H1 (cell line): ENCODE measurements around the gene EYA2.

ENCODE experiments used
- BRCA1 ChIP-seq: IDR thresholded peaks from 2 replicates; pipeline ENCODE4 v1.6.1; 2012; ENCODE audit warnings: low read depth, low read length, improper control_type of control experiment
- CEBPB ChIP-seq: IDR thresholded peaks from 2 replicates; pipeline ENCODE4 v1.6.1; 2012; ENCODE audit warnings: low read depth, low read length
- CTCF ChIP-seq, 3 experiments: IDR thresholded peaks; 1 replicate in 2 of 3; 2 replicates in 1 of 3; pipeline versions ENCODE4 v1.5.1 to v1.6.1; 2011; ENCODE audit warnings: low read length in 3 of 3, mild to moderate bottlenecking in 3 of 3, inconsistent platforms in 2 of 3, low read depth in 1 of 3, moderate library complexity in 1 of 3; ENCODE audit not compliant: insufficient read depth in 1 of 3; ENCODE audit errors: control extremely low read depth in 1 of 3
- EP300 ChIP-seq, 2 experiments: IDR thresholded peaks; 1 replicate in 1 of 2; 2 replicates in 1 of 2; pipeline ENCODE4 v1.6.1; 2011 to 2012; ENCODE audit warnings: low read depth in 2 of 2, low read length in 2 of 2, mild to moderate bottlenecking in 2 of 2, borderline replicate concordance in 1 of 2, inconsistent platforms in 1 of 2, moderate library complexity in 1 of 2
- EZH2 ChIP-seq: fragments of 200-600 bp; sonication (generic); IDR thresholded peaks from 2 replicates; pipeline ENCODE4 v1.7.1; 2012; ENCODE audit warnings: low read depth, mild to moderate bottlenecking, moderate library complexity, low read length, inconsistent platforms; ENCODE audit not compliant: severe bottlenecking
- POLR2A ChIP-seq, 2 experiments: IDR thresholded peaks; 1 replicate in 1 of 2; 2 replicates in 1 of 2; pipeline ENCODE4 v1.6.1; 2011; ENCODE audit warnings: low read depth in 2 of 2, low read length in 2 of 2, mild to moderate bottlenecking in 2 of 2; ENCODE audit errors: control extremely low read depth in 1 of 2
- POLR2AphosphoS5 ChIP-seq: IDR thresholded peaks from 2 replicates; pipeline ENCODE4 v1.6.1; 2011; ENCODE audit warnings: low read depth, low read length

GRCh38 chr20:46975976-46976375 is 81.3 kb downstream of the EYA2 start:
- no peak for TF ChIP-seq EZH2
- no peak for TF ChIP-seq CTCF (IDR thresholded peaks at IDR 0.05; ENCODE audit: control extremely low read depth in 1 of 3, insufficient read depth in 1 of 3, low read depth in 1 of 3, low read length in 3 of 3)
- no peak for TF ChIP-seq EP300 (IDR thresholded peaks at IDR 0.05; ENCODE audit: borderline replicate concordance in 1 of 2, low read depth in 2 of 2, low read length in 2 of 2)
- TF ChIP-seq POLR2A (IDR thresholded peaks at IDR 0.05; ENCODE audit: control extremely low read depth in 1 of 2, low read depth in 2 of 2, low read length in 2 of 2), result no peak
- no peak for TF ChIP-seq CEBPB
- no peak for TF ChIP-seq POLR2AphosphoS5
- no peak for TF ChIP-seq BRCA1
